HG03097 (cell line): ENCODE results near the gene ITGA2.

ENCODE experiments used
- ATAC-seq: cut with Tn5 transposase; IDR thresholded peaks from one replicate; pipeline ENCODE4 v1.9.1; 2021; ENCODE audit not compliant: unreplicated experiment, low FRiP score

Gene ITGA2

DNA sequence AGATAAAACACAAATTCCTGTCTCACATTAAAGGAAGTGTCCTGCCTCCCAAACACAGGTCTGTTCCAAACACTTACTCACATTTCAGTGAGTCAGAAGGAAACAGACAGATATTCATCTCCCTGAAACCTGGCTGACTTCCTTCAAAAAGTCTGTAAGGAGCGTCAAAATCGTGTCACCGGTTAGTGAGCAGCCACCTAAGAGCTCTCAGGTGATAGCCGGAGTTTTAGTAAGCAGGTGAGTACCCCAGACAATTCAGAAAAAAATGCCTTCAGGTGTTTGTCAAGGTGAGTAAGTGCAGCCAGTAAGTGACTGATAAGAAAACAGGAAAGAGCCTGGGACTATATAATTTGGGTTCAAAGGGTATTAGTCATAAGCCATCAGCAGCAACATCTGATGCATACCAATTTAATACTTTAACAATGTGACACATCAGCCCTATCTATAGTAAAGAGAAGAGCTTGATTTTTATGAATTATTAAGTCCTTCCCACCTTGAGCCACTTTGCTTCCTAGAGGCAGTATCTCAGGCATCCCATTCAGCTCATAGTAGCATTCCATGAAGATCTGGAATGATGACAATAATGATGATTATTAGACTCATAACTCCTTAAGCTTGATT is 1.3 kb upstream of the ITGA2 start:
- no peak for ATAC-seq

- ATAC-seq = no peak
Observed at GRCh38 chr5:52988335-52989024, 672 bp upstream of the ITGA2 start.

GRCh38 chr5:52989781-52990527 is 802 bp downstream of the ITGA2 start:
- ATAC-seq = no peak

DNA sequence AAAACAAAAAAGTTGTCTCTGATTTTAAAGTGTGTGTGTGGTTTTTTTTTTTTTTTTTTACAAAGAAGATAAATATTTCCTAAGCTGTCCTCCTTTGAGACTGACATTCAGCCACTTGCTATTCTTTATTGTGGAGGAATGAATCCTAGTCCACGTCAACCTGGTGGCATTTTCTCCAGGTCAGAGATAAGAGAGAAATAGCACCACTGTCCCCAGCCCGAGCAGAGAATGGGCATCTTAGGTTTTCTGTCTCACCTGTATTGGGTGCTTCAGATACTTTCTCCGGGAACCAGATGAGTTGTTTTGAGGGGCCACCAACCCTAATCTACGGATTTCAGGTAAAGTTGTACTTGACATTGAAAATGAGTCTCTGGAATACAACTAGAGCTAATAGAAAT is 1.4 kb downstream of the ITGA2 start:
- ATAC-seq = no peak

DNA sequence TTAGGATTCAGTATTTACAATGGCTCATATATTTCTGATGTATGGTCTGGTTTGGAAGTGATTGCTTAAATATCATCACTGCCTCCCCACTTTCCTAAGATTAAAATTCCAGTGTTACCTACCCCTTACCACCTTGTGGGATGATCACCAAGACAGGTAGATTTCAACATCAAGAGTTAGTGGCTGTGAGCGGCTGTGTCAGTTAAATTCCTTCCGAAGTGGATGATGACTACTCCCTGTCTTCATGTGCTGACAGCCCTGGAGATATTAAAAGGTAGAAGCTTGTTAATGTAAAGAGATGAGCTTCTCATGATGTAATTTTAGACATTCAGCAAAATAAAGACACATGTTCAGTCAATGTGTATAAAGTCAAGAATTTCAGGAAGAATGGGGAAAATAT is 4.2 kb downstream of the ITGA2 start:
- no peak for ATAC-seq

- ATAC-seq = no peak
Observed at GRCh38 chr5:52994266-52994665, 5.1 kb downstream of the ITGA2 start.

DNA sequence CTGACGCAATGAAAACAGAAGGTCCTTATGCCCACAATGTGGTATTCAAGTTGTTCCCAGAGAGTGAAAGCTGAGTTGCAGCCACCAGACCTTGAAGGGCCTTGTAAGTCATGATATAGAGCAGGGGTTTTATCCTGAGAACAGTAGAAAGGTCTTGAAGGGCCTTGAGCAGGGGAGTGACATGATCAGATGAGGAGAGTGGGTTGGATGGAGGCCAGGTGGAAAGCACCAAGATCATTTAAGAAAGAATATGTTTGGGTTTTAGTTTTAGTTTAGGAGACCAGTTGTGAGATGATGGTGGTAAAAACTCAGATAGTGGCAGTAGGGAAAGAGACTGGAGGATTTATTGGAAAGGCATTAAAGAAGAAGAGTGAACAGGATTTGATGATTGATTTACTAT is 5.9 kb downstream of the ITGA2 start:
- ATAC-seq = no peak

GRCh38 chr5:52995914-52996313 is 6.8 kb downstream of the ITGA2 start:
- no peak for ATAC-seq

DNA sequence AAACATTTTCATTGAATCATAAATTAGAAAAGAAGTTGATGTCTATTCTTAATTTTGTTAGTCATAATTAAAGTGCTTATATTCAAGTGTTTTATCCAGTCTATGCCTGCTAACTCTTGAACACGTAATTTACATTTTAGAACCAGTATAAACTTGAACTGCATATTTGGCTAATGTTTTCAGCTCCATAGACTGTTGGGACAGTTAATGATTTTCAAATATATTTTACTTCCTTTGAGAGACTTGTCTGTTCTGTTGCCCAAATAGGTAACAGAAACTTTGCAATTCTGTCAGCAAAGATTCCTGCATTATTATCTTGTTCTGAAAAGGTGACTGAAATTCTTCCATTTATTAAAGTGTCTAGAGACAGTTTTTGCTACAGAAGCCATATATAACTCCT is 7.8 kb downstream of the ITGA2 start:
- ATAC-seq = no peak

DNA sequence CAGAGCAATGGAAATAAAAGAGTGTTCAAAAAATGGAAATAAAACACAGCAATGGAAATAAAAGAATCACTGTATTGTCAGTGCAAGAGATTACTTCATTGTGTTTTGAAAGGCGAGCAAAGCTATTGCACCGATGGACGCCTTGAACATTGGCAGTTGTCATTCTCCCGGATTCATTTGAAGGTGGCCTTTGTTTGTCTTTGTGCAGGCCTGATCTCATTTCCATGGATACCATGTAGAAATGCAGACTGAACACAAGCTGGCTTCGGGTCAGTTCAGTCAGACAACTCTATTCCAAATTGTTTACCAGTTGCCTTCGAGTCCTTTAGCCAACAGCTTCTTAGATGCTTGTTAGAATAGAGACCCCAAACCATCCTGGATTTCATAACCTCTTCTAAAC is 8.3 kb downstream of the ITGA2 start:
- no peak for ATAC-seq

- no peak for ATAC-seq
Observed at GRCh38 chr5:52998552-52999313, 9.6 kb downstream of the ITGA2 start.

DNA sequence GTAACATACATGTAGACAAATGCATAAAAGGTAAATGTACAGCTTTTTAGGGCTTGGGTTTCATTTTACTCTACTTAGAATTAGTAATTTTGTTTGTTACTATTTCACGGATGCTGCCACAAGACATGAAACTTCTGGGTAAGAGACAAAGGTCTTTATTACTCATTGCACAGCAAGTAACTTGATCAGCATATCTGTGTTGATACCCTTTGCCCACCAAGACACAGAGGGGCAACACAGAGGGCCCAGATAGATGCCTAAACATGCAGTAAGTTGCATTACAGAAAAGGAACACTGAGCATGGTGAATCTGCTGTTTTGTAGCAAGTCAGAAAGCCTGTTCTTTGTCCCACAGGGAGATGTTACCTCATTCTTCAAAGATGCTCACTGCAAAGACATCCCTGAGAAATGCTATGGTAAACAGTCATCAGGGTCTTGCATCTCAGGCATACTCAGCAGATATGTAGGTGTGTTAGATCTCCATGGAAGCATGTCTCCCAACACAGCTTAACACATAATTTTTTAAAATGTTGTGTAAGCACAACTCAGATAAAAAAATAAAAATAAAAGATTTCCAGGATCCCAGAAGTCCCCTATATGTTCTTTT is 10.3 kb downstream of the ITGA2 start:
- ATAC-seq = no peak

GRCh38 chr5:53001541-53001940 is 12.4 kb downstream of the ITGA2 start:
- no peak for ATAC-seq

DNA sequence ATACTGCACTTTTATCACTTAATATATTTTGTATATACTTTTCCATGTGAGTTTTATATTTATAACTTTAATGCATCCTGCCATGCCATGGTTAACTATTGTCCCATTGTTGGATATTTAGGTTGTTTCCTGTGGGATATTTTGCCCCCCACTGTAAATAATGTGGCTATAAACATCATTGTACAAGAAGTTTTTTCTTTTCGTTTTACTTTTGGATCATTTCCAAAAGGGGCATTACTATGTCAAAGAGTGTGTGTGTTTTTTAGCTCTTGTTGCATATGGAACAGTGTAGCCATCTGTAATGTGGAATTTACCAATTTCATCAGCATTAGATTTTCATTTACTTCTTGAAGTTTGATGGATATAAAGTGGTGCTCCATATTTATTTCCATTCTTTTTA is 13.3 kb downstream of the ITGA2 start:
- ATAC-seq = no peak

- ATAC-seq = no peak
Observed at GRCh38 chr5:53003144-53003543, 14.0 kb downstream of the ITGA2 start.

DNA sequence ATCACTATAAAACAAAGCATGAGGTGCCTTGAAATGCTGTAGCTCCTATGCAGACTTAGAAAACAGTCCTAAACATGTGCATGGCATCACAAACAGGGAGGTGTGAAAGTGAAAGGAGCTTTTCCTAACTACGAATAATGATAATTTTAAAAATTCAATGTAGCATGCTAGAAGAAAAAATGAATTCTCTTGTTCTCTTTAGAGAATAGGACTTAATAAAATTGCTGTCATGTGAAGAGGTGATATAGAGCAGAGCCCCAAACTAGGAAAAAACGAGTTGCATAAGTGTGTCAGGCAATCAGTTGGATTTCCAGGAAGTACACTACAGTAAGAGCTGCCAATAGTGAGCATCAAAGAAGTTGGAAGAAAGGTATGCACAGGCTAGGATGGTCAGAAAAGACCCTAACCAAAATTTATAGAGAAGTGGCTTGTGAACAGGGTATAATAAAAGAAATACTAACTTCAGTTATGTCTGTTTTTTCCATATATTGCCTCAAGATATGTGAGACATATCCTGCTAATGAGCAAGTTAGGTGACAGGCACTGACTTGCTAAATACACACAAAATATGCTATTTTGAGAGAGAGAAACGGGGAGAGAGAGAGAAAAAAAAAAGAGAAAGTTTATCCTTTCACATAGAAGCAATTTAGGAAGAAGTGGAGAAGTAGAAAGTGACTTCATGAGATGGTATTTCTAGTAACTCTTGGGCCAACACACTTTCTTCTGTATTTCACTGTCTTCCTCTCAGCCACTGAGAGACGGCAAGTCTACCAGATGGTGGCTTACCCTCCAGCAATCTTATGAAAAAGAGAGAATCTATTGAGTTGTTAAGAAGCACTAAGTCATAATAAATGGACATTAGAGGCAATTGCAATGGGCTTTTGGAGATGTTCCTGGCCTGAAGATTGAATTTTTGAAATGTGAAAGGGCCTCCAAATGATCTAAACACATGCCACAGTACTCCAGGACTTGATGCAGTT is 18.0 kb downstream of the ITGA2 start:
- no peak for ATAC-seq

GRCh38 chr5:53008751-53009150 is 19.6 kb downstream of the ITGA2 start:
- peak; percentile 65 for ATAC-seq

DNA sequence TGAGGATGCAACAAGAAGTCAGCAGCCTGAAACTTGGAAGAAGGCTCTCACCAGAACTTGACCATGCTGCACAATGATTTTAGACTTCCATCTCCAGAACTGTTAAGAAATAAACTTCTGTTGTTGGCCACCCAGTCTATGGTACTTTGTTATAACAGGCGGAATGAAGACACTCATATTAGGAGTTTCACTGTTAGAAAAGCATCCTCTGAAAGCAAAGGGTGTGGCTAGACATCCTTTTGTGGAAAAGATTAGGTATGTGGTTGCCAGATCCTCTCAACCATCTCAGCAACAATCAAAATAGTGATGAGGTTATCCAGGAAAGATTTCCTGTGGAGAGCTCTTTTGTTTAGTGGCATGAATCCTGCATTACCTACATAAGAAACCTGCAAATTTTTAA is 20.7 kb downstream of the ITGA2 start:
- ATAC-seq = no peak

DNA sequence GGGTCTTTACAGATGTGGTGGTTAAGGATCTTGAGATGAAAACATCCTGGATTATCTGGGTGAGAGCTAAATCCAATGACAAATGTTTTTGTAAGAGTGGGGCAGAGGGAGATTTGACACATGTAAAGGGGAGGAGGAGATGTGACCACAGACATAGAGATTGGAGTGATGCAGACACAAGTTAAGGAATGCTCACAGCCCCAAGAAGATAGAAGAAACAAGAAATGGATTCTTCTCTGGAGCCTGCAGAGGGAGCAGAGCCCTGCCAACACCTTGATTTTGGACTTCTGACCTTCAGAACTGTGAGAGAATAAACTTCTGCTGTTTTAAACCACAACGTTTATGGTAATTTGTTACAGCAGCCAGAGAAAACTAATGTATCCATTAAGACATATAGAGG is 21.7 kb downstream of the ITGA2 start:
- ATAC-seq = no peak

- ATAC-seq = no peak
Observed at GRCh38 chr5:53011233-53011632, 22.1 kb downstream of the ITGA2 start.
